ENCODE measurements around the gene SMIM30.

Gene SMIM30

DNA sequence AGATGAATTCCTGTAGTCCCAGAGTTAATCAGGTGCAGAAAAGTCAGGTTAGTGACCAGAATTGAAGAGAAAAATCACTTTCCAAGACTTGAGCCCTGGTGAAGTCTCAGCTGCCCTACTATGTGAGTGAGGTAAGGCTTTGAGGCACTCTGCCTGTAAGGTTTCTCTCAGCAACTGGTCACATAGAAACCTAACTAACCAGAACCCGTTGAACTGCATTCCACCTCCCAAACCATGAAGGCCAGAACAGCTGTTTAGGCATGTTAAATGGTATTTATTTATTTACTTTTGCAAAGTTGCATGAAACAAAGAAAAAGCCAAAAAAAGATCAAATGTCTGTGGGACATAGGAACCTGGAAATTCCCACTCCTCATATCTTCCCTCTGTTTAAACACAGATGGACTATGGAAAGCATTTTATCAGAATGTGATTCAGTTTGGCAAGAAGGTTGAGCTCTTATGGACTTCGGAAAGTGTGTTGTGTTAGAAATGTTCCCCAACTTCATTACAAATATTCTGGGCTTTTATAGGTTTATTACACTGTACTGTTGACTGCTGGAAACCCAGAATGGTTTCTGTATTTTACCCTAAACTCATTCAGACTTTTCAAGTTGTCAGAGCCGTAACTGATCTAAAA is 19.0 kb downstream of the SMIM30 start:
- Histone ChIP-seq H3K4me3 (ENCODE audit: low read length) (no peak overlapping the region), H3K4me1 (ENCODE audit: control insufficient read depth, insufficient read depth, low read length) (no peaks in the 10 kb centered on the region), H3K9ac (ENCODE audit: low read length) (no peak overlapping the region), H3K36me3 (ENCODE audit: control insufficient read depth, insufficient read depth, low read length, severe bottlenecking) (no peaks in the 10 kb centered on the region), H3K9me3 (ENCODE audit: control insufficient read depth, low read length) (no peaks in the 10 kb centered on the region), H3K27me3 (replicated peaks; ENCODE audit: control insufficient read depth, insufficient read depth, low read length) (no peaks in the 10 kb centered on the region)
- DNase-seq (ENCODE audit: low read depth): peak; percentile 46

DNA sequence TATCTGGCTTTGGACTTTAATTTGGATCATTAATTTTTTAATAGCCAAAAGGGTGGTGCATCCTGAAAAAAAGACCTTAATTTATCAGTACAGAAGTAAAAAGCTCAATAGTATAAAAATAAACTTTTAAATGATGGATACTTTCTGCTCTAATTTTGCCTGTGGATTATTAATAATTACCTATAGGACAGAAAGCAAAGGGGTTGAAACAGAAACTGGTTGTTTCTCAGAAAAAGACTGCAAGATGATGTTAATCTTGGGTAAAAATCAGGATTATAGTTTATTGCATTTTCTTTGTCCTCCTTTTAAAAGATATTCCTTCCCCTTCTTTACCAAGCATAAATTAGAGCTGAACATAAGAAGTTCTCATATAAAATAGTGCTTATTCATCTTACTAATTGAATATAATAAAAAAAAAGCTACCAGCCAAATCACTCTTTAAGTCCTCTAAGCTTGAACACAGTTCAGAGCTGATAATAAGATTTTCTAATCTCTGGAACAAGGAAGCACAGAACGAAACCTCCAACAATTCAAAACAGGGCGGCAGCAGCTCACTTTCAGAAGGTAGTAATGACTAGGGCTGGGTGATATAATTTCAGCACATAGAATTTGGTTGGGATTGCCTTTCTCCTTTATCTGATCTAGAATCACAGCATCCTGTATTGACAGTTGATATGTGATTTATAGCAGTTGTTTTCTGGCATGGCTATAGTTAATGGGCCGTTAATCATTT is 23.7 kb downstream of the SMIM30 start:
- Histone ChIP-seq H3K4me3 (ENCODE audit: low read length) (no peak overlapping the region), H3K4me1 (ENCODE audit: control insufficient read depth, insufficient read depth, low read length) (no peaks in the 10 kb centered on the region), H3K36me3 (ENCODE audit: control insufficient read depth, insufficient read depth, low read length, severe bottlenecking) (no peaks in the 10 kb centered on the region), H3K9me3 (ENCODE audit: control insufficient read depth, low read length) (no peaks in the 10 kb centered on the region), H3K9ac (ENCODE audit: low read length) (no peak overlapping the region), H3K27me3 (replicated peaks; ENCODE audit: control insufficient read depth, insufficient read depth, low read length) (no peaks in the 10 kb centered on the region)
- DNase-seq (ENCODE audit: low read depth): no peak

DNA sequence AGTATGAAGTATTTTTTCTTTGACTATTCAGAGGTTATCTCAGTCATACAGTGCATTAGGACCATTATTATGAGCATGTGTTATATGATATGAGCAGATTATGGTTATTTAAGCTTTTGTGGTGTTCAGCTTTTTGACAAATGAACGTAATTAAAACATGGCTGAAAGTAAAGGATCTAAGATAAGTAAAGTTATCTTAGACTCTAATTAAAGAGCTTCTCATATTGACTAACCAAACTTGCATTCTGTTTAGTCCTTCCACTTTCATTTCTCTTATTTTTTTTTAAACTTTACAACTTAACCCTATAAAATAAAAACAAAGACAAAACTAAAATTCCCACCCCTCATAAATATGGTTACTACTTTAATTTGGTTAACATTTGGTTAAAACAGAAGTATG is 24.8 kb downstream of the SMIM30 start:
- no peak for DNase-seq (ENCODE audit: low read depth)
- Histone ChIP-seq H3K9ac (ENCODE audit: low read length) (no peak overlapping the region), H3K27me3 (replicated peaks; ENCODE audit: control insufficient read depth, insufficient read depth, low read length) (no peaks in the 10 kb centered on the region), H3K4me1 (ENCODE audit: control insufficient read depth, insufficient read depth, low read length) (no peaks in the 10 kb centered on the region), H3K36me3 (ENCODE audit: control insufficient read depth, insufficient read depth, low read length, severe bottlenecking) (no peaks in the 10 kb centered on the region), H3K9me3 (ENCODE audit: control insufficient read depth, low read length) (no peaks in the 10 kb centered on the region), H3K4me3 (ENCODE audit: low read length) (no peak overlapping the region)

DNA sequence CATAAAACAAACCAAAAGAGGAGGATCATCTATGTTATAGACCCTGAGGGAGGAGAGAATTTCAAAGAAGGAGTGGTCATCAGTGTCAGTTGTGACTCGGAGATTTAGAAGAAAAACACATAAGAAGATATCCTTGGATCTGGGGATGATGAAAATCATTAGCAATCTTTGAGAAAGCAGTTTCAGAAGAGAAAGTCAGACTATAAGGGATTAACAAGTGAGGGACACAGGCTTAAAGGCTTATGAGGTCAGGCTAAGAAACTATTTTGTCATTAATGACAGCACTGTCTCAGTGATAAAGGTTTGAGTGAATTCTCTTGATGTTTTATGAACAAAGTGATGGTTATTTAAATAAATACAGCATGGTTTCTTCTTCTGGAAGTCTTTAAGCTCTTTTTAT is 25.6 kb downstream of the SMIM30 start:
- Histone ChIP-seq H3K4me3 (ENCODE audit: low read length) (no peak overlapping the region), H3K9ac (ENCODE audit: low read length) (no peak overlapping the region), H3K9me3 (ENCODE audit: control insufficient read depth, low read length) (no peaks in the 10 kb centered on the region), H3K4me1 (ENCODE audit: control insufficient read depth, insufficient read depth, low read length) (peaks cover 5% of the 10 kb centered on the region), H3K27me3 (replicated peaks; ENCODE audit: control insufficient read depth, insufficient read depth, low read length) (no peaks in the 10 kb centered on the region), H3K36me3 (ENCODE audit: control insufficient read depth, insufficient read depth, low read length, severe bottlenecking) (no peaks in the 10 kb centered on the region)
- DNase-seq (ENCODE audit: low read depth): no peak

DNA sequence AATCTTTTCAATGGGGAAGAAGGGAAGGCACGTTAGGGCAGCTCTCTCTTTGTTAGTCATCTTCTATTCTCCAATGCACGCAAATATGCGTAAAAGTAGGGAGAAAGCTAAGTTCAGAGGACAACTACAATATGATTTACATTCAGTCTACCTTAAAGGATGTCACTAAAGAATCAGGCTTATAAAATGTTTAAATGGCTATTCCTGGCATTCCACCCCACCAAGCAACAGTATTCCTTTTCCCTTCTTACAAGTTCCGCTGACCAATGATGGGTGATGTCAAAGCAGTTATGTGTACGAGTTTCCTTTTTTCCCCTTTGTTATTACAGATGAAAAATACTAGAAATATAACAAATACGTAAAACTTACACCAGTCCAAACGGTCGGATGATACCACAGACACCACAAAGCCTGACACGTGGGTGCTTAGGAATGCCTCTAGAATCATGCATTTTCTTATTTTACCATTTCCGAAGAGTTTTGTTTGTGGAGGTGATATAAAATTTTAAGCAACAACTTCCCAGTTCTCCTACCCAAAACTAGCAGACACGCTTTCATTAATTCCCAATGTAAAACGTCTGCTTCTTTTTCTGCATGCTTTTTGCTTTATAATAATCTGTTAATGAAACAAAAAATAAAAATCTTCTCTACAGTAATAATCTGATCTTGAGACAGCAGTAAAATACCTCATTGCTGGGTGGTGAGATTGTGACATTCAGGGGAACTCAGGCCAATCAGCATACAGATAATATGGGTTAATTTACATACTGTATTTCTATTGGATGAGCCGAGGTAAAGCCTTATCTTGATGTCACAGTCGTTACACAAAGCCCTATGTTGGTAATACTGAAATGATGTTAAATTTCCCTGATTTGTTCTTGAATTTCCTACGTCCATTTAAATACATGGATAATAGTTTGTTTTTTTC is 31.0 kb downstream of the SMIM30 start:
- Histone ChIP-seq H3K27me3 (replicated peaks; ENCODE audit: control insufficient read depth, insufficient read depth, low read length) (no peaks in the 10 kb centered on the region), H3K4me3 (ENCODE audit: low read length) (peak overlapping the region; percentile 94), H3K9me3 (ENCODE audit: control insufficient read depth, low read length) (no peaks in the 10 kb centered on the region), H3K9ac (ENCODE audit: low read length) (peak overlapping the region; percentile 92), H3K4me1 (ENCODE audit: control insufficient read depth, insufficient read depth, low read length) (peaks cover 12% of the 10 kb centered on the region), H3K36me3 (ENCODE audit: control insufficient read depth, insufficient read depth, low read length, severe bottlenecking) (no peaks in the 10 kb centered on the region)
- peak; percentile 86 for DNase-seq (ENCODE audit: low read depth)

DNA sequence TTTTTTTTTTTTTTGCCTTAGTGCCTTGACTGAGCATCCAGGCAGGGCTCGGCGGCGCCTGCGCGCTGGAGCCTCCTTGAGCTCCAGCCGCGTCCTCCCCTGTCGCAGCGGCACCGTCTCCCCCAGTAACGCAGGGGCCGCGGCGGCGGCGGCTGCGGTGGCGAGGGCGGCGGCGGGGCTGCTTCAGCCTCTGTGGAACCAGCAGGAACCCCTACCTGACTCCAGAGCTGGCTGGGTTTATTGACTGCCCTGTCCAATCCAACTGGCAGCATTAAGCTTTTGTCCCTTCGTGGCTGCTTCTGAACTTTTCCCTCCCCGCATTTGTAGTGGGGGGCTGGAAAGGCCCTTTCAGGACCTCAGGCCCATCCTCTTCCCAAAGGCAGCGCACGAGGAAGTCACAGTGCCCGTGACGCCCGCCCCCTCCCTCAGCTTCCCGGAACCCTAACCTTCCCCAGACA is 31.9 kb downstream of the SMIM30 start, which contains the start of gene GPR85:
Gene GPR85, minus strand, starts transcription at position 397 of the 458 bp plus-strand sequence. CDS start 2,106 bp downstream, outside the sequence.
- H3K9me3 ChIP-seq (ENCODE audit: control insufficient read depth, low read length): no peaks in the 10 kb centered on the region
- peak; percentile 91 for DNase-seq (ENCODE audit: low read depth)
- no peaks in the 10 kb centered on the region for H3K36me3 ChIP-seq (ENCODE audit: control insufficient read depth, insufficient read depth, low read length, severe bottlenecking)
- H3K4me3 ChIP-seq (ENCODE audit: low read length): peak within 1 kb of the TSS; percentile 94
- H3K4me1 ChIP-seq (ENCODE audit: control insufficient read depth, insufficient read depth, low read length): peaks cover 12% of the 10 kb centered on the region
- H3K9ac ChIP-seq (ENCODE audit: low read length): peak within 1 kb of the TSS; percentile 92
- H3K27me3 ChIP-seq (replicated peaks; ENCODE audit: control insufficient read depth, insufficient read depth, low read length): no peaks in the 10 kb centered on the region

DNA sequence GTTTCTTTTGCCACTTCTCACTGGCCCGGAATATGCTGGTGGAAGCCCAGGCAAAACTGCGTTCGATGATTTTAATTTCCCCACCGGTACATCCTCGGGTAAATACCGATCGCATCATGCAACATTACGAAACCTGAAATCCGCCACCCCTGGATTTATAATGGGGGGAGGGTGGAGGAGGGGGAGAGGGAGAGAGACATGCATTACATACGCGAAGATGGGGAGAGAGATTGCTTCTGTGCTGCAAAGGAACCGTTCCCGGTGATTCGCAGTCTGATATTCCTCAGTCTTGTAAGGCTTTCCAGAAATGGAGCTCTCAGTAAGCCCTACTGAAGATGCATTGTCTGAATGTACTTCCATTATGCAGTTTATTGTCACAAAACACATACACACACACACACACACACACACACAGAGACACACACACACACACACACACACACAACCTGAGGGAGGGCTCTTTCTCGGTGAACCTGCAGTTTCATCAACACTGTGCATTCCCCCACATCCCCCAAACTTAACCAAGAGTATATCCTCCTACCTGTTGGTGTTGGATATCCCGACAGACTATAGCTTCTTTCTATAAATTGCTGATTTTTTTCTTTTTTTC is 32.5 kb downstream of the SMIM30 start:
- DNase-seq (ENCODE audit: low read depth): peak; percentile 20
- Histone ChIP-seq H3K4me1 (ENCODE audit: control insufficient read depth, insufficient read depth, low read length) (peaks cover 12% of the 10 kb centered on the region), H3K9me3 (ENCODE audit: control insufficient read depth, low read length) (no peaks in the 10 kb centered on the region), H3K9ac (ENCODE audit: low read length) (peak overlapping the region; percentile 68), H3K36me3 (ENCODE audit: control insufficient read depth, insufficient read depth, low read length, severe bottlenecking) (no peaks in the 10 kb centered on the region), H3K27me3 (replicated peaks; ENCODE audit: control insufficient read depth, insufficient read depth, low read length) (no peaks in the 10 kb centered on the region), H3K4me3 (ENCODE audit: low read length) (peak overlapping the region; percentile 94)

DNA sequence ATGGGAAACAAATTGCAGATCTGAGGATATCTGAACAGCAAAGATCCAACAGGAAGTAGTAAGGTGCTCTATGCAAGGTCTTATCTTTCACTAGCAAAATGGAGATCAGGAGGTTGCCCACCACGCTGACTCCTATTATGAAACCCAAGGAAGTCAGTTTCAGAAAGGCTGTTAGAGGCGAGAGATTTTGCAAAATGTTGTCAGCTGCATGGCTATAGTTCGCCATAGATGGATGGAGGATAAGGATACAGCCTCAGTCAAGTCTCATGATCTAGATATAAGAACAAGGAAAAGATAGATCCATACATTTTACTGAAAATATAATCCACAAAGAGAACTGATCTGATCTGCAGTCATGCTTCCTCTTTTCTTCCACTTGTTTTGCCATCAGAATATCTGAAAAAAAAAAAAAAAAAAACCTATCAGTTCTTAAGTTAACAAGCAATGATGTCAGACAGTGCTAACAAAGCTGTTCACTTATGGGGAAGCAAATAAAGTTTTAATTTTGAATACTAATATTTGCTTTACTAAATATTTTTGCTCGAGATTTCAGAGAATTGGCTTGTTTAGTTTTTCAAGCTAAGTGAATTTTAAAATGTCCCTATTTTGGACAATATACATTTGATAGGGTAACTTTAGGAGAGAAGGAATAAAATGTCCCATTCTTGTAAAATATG is 33.7 kb downstream of the SMIM30 start:
- H3K4me1 ChIP-seq (ENCODE audit: control insufficient read depth, insufficient read depth, low read length): peaks cover 12% of the 10 kb centered on the region
- H3K36me3 ChIP-seq (ENCODE audit: control insufficient read depth, insufficient read depth, low read length, severe bottlenecking): no peaks in the 10 kb centered on the region
- H3K4me3 ChIP-seq (ENCODE audit: low read length): no peak overlapping the region
- no peaks in the 10 kb centered on the region for H3K27me3 ChIP-seq (replicated peaks; ENCODE audit: control insufficient read depth, insufficient read depth, low read length)
- no peak for DNase-seq (ENCODE audit: low read depth)
- no peaks in the 10 kb centered on the region for H3K9me3 ChIP-seq (ENCODE audit: control insufficient read depth, low read length)
- H3K9ac ChIP-seq (ENCODE audit: low read length): no peak overlapping the region

DNA sequence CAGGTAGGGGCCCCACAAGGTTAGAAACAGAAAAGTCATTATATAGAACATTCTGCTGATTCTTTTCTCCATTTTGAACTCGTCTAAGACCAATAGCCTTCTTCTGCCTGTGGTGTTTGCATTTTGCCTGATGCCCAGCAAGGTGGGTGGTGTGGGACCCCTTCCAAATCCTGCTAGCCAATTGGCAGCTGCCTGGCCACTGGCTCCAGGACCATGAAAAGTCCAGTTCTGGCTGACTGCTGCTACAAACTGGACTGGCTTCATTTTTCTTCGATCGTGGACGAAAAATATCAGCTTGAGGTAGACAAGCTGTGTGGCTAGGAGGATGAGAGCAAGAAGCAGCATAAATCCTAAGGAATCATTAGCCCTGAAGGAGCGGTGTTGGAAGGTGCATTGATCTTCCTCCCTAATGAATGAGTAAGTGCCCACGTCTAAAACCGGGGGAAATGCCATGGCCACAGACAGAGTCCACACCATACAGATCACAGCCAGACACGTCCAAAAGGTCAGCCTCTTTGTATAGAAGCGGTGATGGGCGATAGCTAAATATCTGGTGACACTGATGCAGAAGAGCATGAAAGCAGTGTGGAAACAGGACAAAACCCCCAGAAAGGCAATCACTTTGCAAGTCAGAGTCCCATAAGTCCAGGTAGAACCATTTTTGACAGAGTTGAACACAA is 34.4 kb downstream of the SMIM30 start:
- Histone ChIP-seq H3K4me1 (ENCODE audit: control insufficient read depth, insufficient read depth, low read length) (peaks cover 12% of the 10 kb centered on the region), H3K4me3 (ENCODE audit: low read length) (no peak overlapping the region), H3K9me3 (ENCODE audit: control insufficient read depth, low read length) (no peaks in the 10 kb centered on the region), H3K27me3 (replicated peaks; ENCODE audit: control insufficient read depth, insufficient read depth, low read length) (no peaks in the 10 kb centered on the region), H3K9ac (ENCODE audit: low read length) (no peak overlapping the region), H3K36me3 (ENCODE audit: control insufficient read depth, insufficient read depth, low read length, severe bottlenecking) (no peaks in the 10 kb centered on the region)
- no peak for DNase-seq (ENCODE audit: low read depth)

DNA sequence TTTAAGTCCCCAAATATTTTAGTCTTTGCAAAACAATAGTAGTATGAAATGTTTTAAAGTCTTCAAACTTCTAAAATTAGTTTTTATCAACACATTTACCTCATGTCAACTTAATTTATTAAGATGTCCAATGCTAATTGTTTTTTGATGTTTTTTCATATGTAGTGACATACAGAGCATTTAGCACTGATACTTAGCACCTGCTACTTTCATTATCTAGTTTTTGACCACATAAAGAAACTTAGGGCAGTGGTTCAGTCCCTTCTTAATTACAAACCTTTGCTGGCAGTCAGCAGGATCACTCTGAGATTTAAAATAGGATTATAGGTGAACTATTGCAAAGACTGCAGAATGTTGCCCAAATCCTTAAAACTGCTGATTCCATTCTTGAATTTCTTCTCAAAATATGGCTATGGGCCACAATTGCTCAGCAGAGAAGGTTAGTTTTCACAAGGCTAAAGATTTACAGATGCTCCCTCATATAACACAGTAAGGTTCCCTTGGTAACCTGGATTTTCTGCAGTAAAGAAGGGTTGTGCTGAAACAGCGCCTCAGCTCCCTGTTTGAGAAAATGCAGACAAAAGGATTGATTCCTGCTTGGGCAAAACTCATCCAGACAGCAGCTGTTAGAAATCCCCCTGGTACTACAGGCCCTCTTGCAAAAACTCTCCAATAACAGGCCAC is 35.1 kb downstream of the SMIM30 start:
- Histone ChIP-seq H3K9me3 (ENCODE audit: control insufficient read depth, low read length) (no peaks in the 10 kb centered on the region), H3K4me3 (ENCODE audit: low read length) (no peak overlapping the region), H3K4me1 (ENCODE audit: control insufficient read depth, insufficient read depth, low read length) (peaks cover 12% of the 10 kb centered on the region), H3K27me3 (replicated peaks; ENCODE audit: control insufficient read depth, insufficient read depth, low read length) (no peaks in the 10 kb centered on the region), H3K36me3 (ENCODE audit: control insufficient read depth, insufficient read depth, low read length, severe bottlenecking) (no peaks in the 10 kb centered on the region), H3K9ac (ENCODE audit: low read length) (no peak overlapping the region)
- DNase-seq (ENCODE audit: low read depth): no peak

Measured in adipocyte (in vitro differentiated cells).